ENCODE results near the gene IL15. TPM values are rescaled to one million over a fixed set of nuclear protein-coding genes. Genes with fewer than 3 reads are reported as not detected.
A peak's percentile ranks its signal among the peaks of the same experiment; 100 is the strongest.
"Not testable (repeated sequence)": the region's sequence is repeated elsewhere in the genome, so short reads cannot be mapped to it uniquely, and the experiment has no call there.

The IL15 gene
- 19.7 TPM for polyA plus RNA-seq (2012; ENCODE audit: missing spikeins)

DNA sequence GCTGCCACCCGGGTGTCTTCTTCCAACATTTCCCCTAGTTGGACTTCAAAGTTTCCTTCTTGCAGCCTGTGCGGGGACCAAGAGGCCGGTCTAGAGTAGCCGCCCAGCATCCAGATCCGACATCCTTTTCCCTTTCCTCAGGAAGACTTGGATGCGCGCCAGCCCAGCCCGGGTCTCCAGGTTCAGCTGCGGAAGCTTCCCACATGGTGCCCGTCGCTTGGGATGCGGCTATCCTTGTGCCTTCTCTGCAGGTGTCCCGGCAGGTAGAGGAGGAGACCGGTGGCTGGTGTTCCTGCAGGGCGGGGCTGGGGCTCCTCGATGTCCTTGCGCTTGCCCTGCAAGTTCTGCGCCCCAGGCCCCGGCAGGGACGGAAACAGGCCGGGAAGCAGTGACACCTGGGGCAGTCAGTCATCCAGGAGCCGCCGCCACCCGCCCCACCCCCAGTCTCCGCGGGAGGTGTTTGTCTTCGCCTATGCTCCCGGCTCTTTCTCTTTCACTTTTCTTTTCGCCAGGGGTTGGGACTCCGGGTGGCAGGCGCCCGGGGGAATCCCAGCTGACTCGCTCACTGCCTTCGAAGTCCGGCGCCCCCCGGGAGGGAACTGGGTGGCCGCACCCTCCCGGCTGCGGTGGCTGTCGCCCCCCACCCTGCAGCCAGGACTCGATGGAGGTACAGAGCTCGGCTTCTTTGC is at the start of gene IL15:
IL15 (plus strand) TSS at position 502 of the 689 bp plus-strand sequence. CDS start 82,882 bp downstream, outside the sequence.
- DNase-seq (ENCODE audit: insufficient read length), result peak; percentile 74
- 0 out of 2 replicates have a peak, but pooled peaks have one; percentile 35 for TF ChIP-seq POLR2A (IDR thresholded peaks at IDR 0.05; ENCODE audit: low read depth, low read length)
- TF ChIP-seq TAF1 (IDR thresholded peaks at IDR 0.05; ENCODE audit: borderline replicate concordance, low read depth, low read length), result no peak
- no peak for TF ChIP-seq POLR2AphosphoS5 (IDR thresholded peaks at IDR 0.05; ENCODE audit: low read depth, low read length)
- FAIRE-seq, result no peak

- no peak for FAIRE-seq
- TF ChIP-seq POLR2A (IDR thresholded peaks at IDR 0.05; ENCODE audit: low read depth, low read length) (no peak), POLR2AphosphoS5 (IDR thresholded peaks at IDR 0.05; ENCODE audit: low read depth, low read length) (no peak), TAF1 (IDR thresholded peaks at IDR 0.05; ENCODE audit: borderline replicate concordance, low read depth, low read length) (no peak)
- DNase-seq (ENCODE audit: insufficient read length), result no peak
These were observed 48.5 kb upstream of the IL15 start for GRCh38 chr4:141587897-141588296.

GRCh38 chr4:141595531-141595930 is 40.9 kb upstream of the IL15 start:
- DNase-seq (ENCODE audit: insufficient read length) (no peak), FAIRE-seq (no peak)

DNA sequence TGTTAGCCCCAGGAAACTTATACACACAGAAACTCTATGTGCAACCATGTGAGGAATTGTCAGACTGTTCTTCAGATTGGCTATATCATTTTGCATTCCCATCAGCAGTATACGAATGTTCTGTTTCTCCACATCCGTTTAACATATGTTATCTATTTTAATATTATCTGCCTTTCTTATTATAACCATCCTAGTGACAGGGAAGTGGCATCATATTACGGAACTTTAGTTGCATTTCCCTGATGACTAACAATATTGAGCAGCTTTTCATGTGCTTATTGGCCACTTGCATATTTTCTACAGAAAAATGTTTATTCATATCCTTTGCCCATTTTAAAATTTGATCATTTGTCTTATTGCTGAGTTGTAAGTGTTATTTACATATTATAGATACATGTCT is 36.5 kb upstream of the IL15 start:
- TF ChIP-seq POLR2A (IDR thresholded peaks at IDR 0.05; ENCODE audit: low read depth, low read length) (no peak), POLR2AphosphoS5 (IDR thresholded peaks at IDR 0.05; ENCODE audit: low read depth, low read length) (no peak), TAF1 (IDR thresholded peaks at IDR 0.05; ENCODE audit: borderline replicate concordance, low read depth, low read length) (no peak)
- FAIRE-seq (no peak), DNase-seq (ENCODE audit: insufficient read length) (no peak)

More at GRCh38 chr4:141595531-141595930, 40.9 kb upstream of the IL15 start:
- no peak for TF ChIP-seq POLR2A (IDR thresholded peaks at IDR 0.05; ENCODE audit: low read depth, low read length)
- TF ChIP-seq TAF1 (IDR thresholded peaks at IDR 0.05; ENCODE audit: borderline replicate concordance, low read depth, low read length), result no peak
- TF ChIP-seq POLR2AphosphoS5 (IDR thresholded peaks at IDR 0.05; ENCODE audit: low read depth, low read length), result no peak

DNA sequence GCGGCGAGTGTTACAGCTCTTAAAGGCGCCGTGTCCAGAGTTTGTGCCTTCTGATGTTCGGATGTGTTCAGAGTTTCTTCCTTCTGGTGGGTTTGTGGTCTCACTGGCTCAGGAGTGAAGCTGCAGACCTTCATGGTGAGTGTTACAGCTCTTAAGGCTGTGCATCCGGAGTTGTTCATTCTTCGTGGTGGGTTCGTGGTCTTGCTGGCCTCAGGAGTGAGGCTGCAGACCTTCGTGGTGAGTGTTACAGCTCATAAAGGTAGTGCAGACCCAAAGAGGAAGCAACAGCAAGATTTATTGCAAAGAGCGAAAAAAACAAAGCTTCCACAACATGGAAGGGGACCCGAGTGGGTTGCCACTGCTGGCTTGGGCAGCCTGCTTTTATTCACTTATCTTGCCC is 31.7 kb upstream of the IL15 start:
- FAIRE-seq; DNase-seq (ENCODE audit: insufficient read length): not testable (repeated sequence)

- TF ChIP-seq POLR2AphosphoS5 (IDR thresholded peaks at IDR 0.05; ENCODE audit: low read depth, low read length) (no peak), TAF1 (IDR thresholded peaks at IDR 0.05; ENCODE audit: borderline replicate concordance, low read depth, low read length) (no peak), POLR2A (IDR thresholded peaks at IDR 0.05; ENCODE audit: low read depth, low read length) (no peak)
- FAIRE-seq, result no peak
- DNase-seq (ENCODE audit: insufficient read length), result no peak
These were observed 30.9 kb upstream of the IL15 start for GRCh38 chr4:141605425-141605856.

DNA sequence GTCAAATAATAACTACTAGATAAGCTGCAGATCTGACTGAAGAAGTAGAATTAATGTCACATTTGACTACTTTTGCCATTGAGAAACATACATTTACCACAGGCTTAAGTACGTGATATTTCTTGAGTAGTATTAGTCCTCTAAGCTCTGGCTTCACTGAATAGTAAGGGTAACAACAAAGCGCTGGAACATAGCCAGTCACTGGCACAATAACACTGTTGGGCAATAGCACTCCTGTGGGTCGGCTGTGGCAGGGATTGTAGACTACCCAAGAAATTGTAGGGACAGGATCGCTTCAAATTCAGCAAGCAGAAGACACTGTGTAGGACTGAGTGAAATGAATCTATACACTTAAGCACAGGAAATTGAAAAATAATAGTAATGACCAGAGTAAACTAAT is 27.1 kb upstream of the IL15 start:
- no peak for TF ChIP-seq TAF1 (IDR thresholded peaks at IDR 0.05; ENCODE audit: borderline replicate concordance, low read depth, low read length)
- TF ChIP-seq POLR2A (IDR thresholded peaks at IDR 0.05; ENCODE audit: low read depth, low read length), result no peak
- TF ChIP-seq POLR2AphosphoS5 (IDR thresholded peaks at IDR 0.05; ENCODE audit: low read depth, low read length), result no peak
- no peak for FAIRE-seq
- no peak for DNase-seq (ENCODE audit: insufficient read length)

- TF ChIP-seq POLR2AphosphoS5 (IDR thresholded peaks at IDR 0.05; ENCODE audit: low read depth, low read length), result no peak
- no peak for TF ChIP-seq POLR2A (IDR thresholded peaks at IDR 0.05; ENCODE audit: low read depth, low read length)
- TF ChIP-seq TAF1 (IDR thresholded peaks at IDR 0.05; ENCODE audit: borderline replicate concordance, low read depth, low read length), result no peak
- FAIRE-seq, result no peak
These were observed 26.0 kb upstream of the IL15 start for GRCh38 chr4:141610365-141610764.

DNA sequence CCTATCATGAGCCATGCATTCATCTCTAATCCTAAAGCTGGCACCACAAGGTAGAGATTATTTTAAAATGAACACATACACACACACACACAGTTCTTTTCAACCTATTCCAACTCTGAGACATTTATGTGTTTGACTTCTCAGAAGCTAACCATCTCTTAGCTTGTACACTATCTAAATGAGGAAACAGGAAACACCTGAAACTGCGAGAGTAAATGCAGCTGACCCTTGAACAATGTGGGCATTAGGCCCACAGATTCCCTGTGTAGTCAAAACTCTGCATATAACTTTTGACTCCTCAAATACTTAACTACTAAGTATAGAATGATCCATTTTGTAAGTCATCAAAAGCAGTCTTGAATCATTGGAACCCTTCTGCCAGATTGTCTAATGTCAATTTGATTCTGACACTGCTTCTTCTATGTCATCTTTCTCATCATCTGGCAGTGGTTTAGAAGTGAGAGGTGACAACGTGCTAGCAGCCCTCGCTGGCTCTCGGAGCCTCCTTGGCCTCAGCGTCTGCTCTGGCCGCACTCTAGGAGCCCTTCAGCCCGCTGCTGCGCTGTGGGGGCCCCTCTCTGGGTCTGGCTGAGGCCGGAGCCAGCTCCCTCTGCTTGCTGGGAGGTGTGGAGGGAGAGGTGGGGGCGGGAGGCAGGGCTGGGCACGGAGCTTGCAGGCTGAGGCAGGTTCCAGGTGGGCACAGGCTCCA is 21.4 kb upstream of the IL15 start:
- no peak for FAIRE-seq
- no peak for DNase-seq (ENCODE audit: insufficient read length)
- no peak for TF ChIP-seq POLR2A (IDR thresholded peaks at IDR 0.05; ENCODE audit: low read depth, low read length)
- TF ChIP-seq POLR2AphosphoS5 (IDR thresholded peaks at IDR 0.05; ENCODE audit: low read depth, low read length), result no peak

More at GRCh38 chr4:141610365-141610764, 26.0 kb upstream of the IL15 start:
- no peak for DNase-seq (ENCODE audit: insufficient read length)

DNA sequence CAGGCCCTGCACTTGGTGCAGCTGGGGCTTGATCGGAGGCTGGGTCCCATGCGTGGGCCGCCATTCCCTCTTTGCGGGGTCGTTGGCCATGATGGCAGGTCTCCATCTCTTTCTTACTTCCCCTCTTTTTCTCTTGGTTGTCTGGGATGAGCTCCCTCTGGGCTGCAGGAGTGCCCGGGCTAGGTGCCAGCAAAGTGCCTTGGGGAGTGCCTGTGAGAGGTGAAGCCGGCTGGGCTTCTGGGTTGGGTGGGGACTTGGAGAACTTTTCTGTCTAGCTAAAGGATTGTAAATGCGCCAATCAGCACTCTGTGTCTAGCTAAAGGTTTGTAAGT is 20.8 kb upstream of the IL15 start:
- FAIRE-seq; DNase-seq (ENCODE audit: insufficient read length): not testable (repeated sequence)

- DNase-seq (ENCODE audit: insufficient read length) (no peak), FAIRE-seq (no peak)
- no peak for TF ChIP-seq TAF1 (IDR thresholded peaks at IDR 0.05; ENCODE audit: borderline replicate concordance, low read depth, low read length)
- TF ChIP-seq POLR2AphosphoS5 (IDR thresholded peaks at IDR 0.05; ENCODE audit: low read depth, low read length), result no peak
- TF ChIP-seq POLR2A (IDR thresholded peaks at IDR 0.05; ENCODE audit: low read depth, low read length), result no peak
These were observed 15.7 kb upstream of the IL15 start for GRCh38 chr4:141620715-141621114.

- FAIRE-seq (no peak), DNase-seq (ENCODE audit: insufficient read length) (no peak)
- no peak for TF ChIP-seq POLR2A (IDR thresholded peaks at IDR 0.05; ENCODE audit: low read depth, low read length)
- no peak for TF ChIP-seq TAF1 (IDR thresholded peaks at IDR 0.05; ENCODE audit: borderline replicate concordance, low read depth, low read length)
- no peak for TF ChIP-seq POLR2AphosphoS5 (IDR thresholded peaks at IDR 0.05; ENCODE audit: low read depth, low read length)
These were observed 11.4 kb upstream of the IL15 start for GRCh38 chr4:141625023-141625422.

Measured in GM12892 (cell line).